HEK293T (cell line): Measurements from ENCODE around the gene ANO9.

Source experiments
- ARNT ChIP-seq: fragments of 450-650 bp; IDR thresholded peaks from 2 replicates; pipeline ENCODE4 v1.6.1; 2017; ENCODE audit warnings: mild to moderate bottlenecking
- BHLHE40 ChIP-seq: fragments of 450-650 bp; IDR thresholded peaks from 2 replicates; pipeline ENCODE4 v1.6.1; 2016; ENCODE audit warnings: mild to moderate bottlenecking, moderate library complexity, borderline replicate concordance
- FOXK2 ChIP-seq: fragments of 450-650 bp; IDR thresholded peaks from 2 replicates; pipeline ENCODE4 v1.6.1; 2016; ENCODE audit warnings: mild to moderate bottlenecking
- FOXM1 ChIP-seq: fragments of 450-650 bp; IDR thresholded peaks from 2 replicates; pipeline ENCODE4 v1.6.1; 2017; ENCODE audit warnings: mild to moderate bottlenecking, borderline replicate concordance
- HDGF ChIP-seq: fragments of 450-650 bp; IDR thresholded peaks from 2 replicates; pipeline ENCODE4 v1.6.1; 2017; ENCODE audit warnings: antibody characterized with exemption, borderline replicate concordance
- LEF1 ChIP-seq: fragments of 450-650 bp; IDR thresholded peaks from 2 replicates; pipeline ENCODE4 v1.6.1; 2017; ENCODE audit warnings: mild to moderate bottlenecking, borderline replicate concordance
- SUZ12 ChIP-seq: fragments of 450-650 bp; IDR thresholded peaks from 2 replicates; pipeline ENCODE4 v1.6.1; 2016; ENCODE audit warnings: mild to moderate bottlenecking
- TARDBP ChIP-seq: fragments of 450-650 bp; IDR thresholded peaks from 2 replicates; pipeline ENCODE4 v1.6.1; 2016

DNA sequence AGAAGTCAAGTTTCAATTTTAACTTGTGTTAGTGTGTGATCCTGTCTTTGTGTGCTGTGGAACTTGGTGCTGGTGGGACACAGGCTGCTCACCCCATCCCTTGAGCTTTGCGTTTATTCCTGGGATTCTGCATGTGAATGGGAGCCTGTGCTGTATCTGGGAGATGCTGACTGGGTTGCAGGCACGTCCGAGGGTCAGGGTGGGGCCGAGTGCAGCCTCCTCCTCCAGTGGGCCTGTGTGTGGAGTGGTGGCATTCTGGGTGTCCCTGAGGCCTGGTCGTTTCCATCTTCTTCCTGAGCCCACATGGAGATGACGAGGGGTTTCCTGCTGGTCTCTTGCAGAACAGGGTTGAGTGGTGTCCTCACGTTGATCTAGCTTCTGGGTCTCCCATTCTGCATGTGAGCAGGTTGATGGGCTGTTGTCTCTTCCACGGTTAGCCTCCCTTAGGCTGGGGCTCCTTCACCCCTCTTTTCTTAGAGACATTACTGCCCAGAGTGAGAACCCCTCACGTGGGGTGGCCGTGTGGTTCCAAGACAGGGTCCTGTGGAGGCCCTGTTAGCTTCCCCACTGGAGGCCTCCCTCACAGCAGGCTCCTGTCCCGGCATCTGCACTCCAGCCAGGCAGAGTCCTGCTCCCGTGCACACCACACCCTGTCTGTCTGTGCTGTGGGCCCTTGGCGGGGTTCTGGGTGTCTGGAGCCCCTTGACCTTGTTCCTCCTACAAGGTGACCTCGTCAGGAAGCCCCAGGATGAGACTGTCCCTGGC is 13.2 kb upstream of the ANO9 start:
- TF ChIP-seq LEF1 (no peak), TARDBP (no peak), ARNT (no peak), SUZ12 (no peak), HDGF (no peak), BHLHE40 (no peak), FOXM1 (no peak), FOXK2 (no peak)
